NAMALWA (cell line): ENCODE data around the gene C4orf17.

Source experiments
- DNase-seq: peaks from one replicate; pipeline ENCODE4 v3.0.0-alpha.2; 2015; ENCODE audit warnings: low spot score

The C4orf17 gene

DNA sequence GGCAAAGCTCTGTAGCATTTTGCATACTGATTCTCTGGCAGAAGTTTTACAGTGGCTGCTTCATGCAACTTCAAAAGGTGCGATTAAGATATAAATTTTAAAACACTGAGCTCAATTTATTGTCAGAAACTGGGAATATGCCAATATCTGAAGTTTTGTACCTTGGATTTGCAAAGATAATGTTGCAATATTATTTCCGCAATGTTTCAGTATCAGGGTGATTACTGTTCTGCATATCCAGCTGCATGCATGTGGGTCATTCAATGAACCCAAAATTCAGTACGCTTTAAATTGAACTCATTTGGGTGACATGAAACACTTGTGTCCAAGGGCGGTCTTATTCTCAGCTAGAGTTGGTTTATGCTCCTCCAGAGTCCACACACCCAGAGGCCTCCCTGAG lies 26.9 kb downstream of the C4orf17 start:
- DNase-seq, result no peak

GRCh38 chr4:99540277-99540939 lies 29.6 kb downstream of the C4orf17 start:
- DNase-seq, result no peak

DNA sequence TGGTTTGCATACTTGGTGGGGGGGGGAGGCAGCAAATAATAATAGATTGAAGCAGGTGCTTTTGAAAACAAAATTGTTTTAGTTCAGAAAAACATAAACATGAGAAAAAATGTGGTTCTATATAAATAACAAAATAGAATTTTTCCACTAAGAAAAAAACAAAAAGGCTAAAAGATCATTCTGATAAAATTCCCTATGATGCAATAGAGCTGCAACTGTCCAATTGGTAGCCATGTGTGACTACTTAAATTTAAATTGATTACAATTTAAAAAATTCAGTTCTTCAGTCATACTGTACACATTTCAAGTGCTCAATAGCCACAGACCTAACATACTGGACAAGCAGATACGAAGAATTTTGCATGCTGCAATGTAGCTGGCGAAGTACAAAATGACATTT lies 42.1 kb downstream of the C4orf17 start:
- no peak for DNase-seq

- peak; percentile 97 for DNase-seq
Observed at GRCh38 chr4:99563310-99564186, 52.7 kb downstream of the C4orf17 start, which contains the start of gene TRMT10A. TRMT10A (minus strand) TSS chr4:99564039; CDS start chr4:99559338, 4,701 bp downstream.

GRCh38 chr4:99564921-99565320 lies 54.1 kb downstream of the C4orf17 start:
- DNase-seq, result no peak

GRCh38 chr4:99571883-99572282 lies 61.1 kb downstream of the C4orf17 start:
- DNase-seq, result no peak

GRCh38 chr4:99572527-99573240 lies 61.9 kb downstream of the C4orf17 start:
- DNase-seq, result no peak

- no peak for DNase-seq
Observed at GRCh38 chr4:99573735-99574368, 63.0 kb downstream of the C4orf17 start.

GRCh38 chr4:99574530-99575324 lies 63.9 kb downstream of the C4orf17 start, which contains the start of gene MTTP:
MTTP (plus strand) TSS chr4:99574824; CDS start chr4:99574910, 86 bp downstream.
- DNase-seq, result peak; percentile 24

DNA sequence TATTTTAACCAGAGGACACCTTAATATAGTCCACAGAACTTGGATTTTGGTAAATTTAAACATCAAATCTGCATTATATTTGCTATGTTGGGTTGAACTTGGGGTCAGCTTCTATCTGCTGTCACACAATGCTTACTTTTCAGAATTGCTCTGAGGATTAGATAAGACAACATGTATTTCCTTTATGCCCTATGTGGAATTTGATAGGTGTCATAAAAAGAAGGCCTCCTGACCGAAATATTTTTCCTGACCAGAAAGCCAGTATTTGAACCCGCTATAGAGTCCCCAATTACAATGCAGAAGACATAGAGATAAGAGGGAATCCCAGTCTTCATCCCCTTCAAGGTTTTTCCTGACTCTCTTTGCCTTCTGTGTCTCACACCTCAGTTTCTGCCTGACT lies 67.9 kb downstream of the C4orf17 start:
- no peak for DNase-seq

GRCh38 chr4:99585516-99585915 lies 74.7 kb downstream of the C4orf17 start:
- no peak for DNase-seq

GRCh38 chr4:99586322-99586721 lies 75.5 kb downstream of the C4orf17 start:
- no peak for DNase-seq

- DNase-seq, result no peak
Observed at GRCh38 chr4:99586797-99587196, 76.0 kb downstream of the C4orf17 start.

DNA sequence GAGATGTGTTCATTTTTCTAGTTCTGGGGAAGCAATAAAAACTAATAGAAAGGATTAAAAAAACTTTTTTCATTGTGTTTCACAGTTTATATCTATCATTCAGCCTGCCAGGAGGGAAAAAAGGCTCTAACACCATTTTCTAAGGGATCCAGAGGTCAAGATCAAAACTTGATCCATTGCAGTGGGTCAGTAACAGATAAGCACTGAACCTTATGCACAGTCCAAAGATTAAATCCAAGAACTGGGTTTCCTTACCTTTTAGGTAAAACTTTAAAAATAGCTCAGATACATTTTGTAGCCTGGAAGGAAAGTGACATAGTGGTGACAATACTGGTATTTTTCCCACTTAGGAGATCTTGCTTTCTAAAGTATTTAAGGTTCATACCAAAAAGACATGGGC lies 76.5 kb downstream of the C4orf17 start:
- DNase-seq, result no peak

DNA sequence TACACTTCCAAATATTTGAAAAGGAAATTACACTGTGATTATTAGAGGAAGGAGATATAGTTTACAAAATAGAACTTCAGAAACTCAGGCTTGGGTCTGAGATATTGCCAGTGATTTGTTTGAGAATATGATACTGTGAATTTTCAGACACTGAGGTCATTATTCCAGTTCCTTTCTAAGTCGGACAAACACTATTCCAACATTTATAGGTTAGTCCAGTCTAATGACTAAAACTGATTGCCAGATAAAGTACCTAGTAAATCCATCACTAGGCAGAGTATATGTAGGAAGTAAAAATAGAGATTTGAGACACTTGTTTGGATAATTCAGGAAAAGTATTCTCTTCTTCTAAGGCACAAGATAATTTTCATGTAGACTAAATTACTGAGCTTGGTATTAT lies 77.0 kb downstream of the C4orf17 start:
- DNase-seq, result no peak

DNA sequence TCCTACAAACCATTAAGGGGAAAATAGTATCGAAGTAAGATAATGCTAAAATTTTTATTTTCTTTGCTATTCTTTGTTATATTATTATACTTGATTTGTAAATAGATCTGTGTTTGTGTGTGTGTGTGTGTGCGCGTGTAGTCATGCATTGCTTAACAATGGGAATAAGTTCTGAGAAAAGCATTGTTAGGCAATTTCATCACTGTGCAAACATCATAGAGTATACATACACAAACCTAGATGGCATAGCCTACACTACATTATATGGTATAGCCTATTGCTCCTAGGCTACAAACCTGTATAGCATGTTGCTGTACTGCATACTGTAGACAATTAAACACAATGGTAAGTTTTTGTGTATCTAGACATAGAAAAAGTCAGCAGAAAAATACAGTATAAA lies 80.9 kb downstream of the C4orf17 start:
- no peak for DNase-seq
